ENCODE measurements around the gene DAPK2.
"Not testable (repeated sequence)": the region's sequence is repeated elsewhere in the genome, so short reads cannot be mapped to it uniquely, and the experiment has no call there.

Gene DAPK2

DNA sequence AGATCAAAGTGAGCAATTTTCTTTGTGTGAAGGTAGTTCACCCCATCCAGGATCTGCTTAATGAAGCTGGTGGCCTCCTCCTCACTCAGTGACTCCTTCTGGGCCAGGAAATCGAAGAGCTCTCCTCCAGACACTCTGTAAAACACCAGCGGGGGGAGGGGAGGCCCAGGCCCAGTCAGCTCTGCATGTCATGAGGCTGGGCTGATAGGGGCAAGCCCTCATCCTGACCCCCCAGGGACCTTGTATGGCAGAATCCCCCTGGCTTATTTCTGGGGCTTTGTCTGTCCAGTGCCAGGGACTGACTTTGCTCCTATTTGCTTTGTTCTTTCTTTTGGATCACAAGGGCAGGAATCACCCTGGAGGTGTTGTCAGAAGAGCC is 74.9 kb downstream of the DAPK2 start:
- peak; percentile 72 for DNase-seq

DNA sequence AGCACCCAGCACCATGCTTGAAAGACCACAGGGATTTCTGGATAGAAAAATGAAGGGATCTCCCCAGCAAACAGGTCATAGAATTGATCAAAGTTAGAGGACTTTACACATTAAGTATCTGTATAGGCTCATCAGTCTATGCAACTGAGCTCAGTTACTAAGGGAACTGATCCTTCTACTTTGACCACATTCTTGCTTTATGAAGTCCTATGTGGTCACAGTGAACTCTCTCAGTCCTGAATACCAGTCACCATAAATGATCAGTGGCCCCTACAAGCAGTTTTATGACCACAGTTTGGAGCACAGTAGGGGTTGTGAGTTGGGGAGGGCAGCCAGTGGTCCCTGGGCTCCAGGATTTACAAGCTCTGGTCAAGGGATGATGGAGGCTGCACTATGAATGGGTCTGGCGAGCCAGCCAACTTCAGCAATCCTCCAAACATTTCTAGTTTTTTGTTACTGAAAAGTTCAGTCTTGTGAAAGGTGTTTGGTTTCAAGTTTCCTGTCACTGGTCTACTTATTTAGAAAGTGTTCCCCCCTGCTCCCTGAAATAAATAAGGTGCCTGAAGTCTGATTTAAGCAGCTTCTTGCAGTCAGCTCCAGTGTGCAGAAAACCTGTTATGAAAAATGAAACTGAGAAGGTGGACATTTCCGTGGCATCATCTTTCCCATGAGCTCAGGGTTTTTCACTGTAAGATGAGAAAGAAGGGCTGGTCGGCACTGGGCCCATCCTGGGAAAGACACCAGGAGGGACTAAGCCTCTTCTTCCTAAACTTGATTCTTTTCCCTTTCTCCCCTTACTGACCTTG is 75.5 kb downstream of the DAPK2 start:
- peak; percentile 52 for DNase-seq

DNA sequence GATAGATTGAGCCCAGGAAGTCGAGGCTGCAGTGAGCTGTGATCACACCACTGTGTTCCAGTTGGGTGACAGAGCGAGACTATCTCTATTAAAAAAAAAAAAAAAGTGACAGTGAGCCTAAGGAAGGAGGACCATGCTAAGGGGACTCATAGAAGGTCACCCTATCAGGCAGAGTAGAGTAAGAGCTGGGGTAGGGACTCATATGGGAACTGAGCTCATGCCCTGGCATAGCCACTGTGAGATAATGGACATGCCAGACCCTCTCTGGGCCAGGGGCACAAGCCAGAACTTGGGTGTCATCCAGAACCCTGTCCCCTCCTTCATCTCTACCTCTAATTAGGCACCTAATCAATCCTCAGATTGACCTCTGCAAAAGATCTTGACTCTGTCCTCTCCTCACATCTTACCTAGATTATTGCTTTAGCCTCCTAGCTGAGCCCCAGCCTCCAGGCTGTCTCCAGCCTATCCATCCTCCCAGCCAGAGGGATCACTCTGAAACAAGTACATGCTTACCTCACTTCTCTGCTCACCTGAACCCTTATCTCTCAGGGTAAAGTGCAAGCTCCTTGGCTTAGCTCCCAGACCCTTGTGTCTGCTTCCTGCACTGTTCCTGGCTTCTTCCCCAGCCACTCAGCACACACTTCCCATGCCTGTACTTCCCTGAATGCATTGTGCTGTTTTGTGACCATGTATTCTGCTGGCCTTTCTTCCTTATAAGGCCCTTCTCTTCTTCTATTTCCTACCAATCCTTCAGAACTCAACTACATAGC is 76.4 kb downstream of the DAPK2 start:
- DNase-seq: no peak

DNA sequence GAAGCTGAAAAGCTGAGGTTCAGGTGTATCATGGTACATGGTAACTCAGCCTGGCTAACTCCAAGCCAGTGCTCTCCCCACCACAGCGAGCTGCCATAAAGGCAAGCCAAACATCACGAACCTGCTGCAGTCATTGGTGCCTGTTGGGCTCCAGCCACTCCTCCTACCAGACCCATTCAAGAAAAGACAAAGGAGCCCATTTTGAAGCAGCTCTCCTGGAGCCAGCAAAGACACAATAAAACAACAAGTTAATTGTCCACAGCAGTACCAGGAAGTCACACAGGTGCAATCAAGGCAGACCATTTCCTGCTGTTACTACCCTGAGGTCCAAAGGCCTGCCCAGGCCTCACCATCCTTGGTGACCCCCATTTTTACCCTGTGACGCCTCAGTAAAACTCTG is 77.6 kb downstream of the DAPK2 start:
- no peak for DNase-seq

GRCh38 chr15:63968122-63968524 is 78.2 kb downstream of the DAPK2 start:
- DNase-seq: no peak

DNA sequence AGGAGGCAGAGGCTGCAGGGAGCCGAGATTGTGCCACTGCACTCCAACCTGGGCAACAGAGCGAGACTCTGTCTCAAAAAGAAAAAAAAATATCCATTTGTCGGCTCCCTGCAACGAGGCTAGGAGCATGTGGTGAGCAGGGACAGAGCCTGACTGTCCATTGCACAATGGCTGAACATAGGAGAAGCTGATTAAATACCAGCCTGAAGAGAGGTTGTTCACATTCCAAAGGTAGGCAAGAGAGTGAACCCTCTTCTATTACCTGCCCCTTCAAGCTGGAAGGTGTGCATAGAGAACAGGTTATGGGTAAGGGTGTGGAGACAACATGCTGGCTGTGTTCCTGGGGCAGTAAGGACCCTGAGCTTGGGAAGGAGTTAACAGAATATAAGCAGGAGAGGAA is 78.7 kb downstream of the DAPK2 start:
- no peak for DNase-seq

DNA sequence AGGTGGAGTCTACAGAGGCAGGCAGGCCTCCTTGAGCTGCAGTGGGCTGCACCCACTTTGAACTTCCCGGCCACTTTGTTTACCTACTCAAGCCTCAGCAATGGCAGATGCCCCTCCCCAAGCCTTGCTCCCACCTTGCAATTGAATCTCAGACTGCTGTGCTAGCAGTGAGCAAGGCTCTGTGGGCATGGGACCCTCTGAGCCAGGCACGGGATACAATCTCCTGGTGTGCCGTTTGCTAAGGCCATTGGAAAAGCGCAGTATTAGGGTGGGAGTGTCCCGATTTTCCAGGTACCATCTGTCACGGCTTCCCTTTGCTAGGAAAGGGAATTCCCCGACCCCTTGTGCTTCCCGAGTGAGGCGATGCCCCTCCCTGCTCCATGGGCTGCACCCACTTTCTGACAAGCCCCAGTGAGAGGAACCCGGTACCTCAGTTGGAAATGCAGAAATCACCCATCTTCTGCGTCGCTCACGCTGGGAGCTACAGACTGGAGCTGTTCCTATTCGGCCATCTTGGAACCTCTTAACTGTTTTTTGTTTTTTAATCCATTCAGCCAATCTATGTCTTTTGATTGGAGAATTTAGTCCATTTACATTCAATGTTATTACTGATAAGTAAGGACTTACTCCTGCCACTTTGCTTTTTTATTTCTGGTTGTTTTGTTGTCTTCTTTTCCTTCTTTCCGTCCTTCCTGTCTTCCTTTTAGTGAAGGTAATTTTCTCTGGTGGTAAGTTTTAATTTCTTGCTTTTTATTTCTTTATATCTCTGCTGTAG is 83.2 kb downstream of the DAPK2 start:
- DNase-seq: not testable (repeated sequence)

DNA sequence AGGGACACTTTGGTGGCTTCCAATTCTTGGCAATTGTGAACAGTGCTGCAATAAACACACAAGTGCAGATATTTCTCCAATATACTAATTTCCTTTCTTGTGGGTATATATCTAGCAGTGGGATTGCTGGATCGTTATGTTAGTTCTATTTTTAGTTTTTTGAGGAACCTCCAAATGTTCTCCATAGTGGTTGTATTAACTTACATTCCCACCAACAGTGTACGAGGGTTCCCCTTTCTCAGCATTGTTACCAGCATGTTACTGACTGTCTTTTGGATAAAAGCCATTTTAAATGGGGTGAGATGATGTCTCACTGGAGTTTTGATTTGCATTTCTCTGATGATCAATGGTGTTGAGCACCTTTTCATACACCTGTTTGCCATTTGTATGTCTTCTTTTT is 92.8 kb downstream of the DAPK2 start:
- no peak for DNase-seq

GRCh38 chr15:63950911-63951481 is 95.3 kb downstream of the DAPK2 start:
- no peak for DNase-seq

DNA sequence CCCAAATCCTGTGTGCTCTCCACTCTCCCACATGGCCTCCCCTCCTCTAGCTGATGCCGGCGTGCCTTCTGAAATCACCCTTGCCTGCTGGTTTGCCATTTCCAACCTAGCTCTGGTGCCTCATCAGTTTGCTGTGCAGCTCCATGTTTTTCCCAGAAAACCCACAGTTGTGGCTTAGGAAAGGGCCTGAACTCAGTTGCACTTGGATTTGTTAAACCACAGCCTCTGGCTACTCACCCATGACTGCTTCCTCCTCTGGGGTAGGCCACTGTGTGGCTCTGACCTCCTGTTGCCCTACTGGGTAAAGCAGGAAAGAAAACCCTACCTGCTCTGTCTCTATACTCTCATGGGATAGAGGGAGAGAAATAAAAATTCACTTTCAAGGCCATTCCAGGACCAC is 97.3 kb downstream of the DAPK2 start:
- DNase-seq: no peak

- DNase-seq: no peak
Measured at GRCh38 chr15:63948436-63948835, 97.8 kb downstream of the DAPK2 start.

- DNase-seq: no peak
Measured at GRCh38 chr15:63947228-63947627, 99.1 kb downstream of the DAPK2 start.

DNA sequence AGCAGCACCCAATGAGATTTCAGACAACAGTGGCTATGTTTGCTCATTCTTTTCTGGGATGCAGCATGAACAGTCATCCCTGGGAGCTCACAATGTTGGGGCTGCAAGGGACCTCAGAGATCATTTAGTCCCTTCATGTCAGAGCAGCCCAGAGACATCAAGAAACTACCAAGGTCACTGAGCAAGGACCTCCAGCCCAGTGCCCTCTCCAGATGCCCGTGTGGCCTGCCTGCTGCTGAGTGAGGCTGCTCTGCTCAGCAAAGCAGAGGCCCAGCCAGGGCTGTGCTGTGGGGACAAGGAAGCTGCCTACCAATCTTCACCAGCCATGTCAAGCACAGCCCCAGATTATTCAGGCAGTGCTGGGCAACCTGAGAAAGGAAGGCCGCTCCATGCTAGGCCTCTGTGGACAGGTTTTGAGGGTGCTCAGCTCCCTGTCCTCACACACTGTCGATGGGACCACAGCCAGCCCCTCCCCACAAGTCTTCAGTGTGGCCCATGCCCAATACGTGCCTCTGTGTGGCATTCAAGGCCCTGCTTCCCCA is 99.7 kb downstream of the DAPK2 start:
- peak; percentile 14 for DNase-seq

DNA sequence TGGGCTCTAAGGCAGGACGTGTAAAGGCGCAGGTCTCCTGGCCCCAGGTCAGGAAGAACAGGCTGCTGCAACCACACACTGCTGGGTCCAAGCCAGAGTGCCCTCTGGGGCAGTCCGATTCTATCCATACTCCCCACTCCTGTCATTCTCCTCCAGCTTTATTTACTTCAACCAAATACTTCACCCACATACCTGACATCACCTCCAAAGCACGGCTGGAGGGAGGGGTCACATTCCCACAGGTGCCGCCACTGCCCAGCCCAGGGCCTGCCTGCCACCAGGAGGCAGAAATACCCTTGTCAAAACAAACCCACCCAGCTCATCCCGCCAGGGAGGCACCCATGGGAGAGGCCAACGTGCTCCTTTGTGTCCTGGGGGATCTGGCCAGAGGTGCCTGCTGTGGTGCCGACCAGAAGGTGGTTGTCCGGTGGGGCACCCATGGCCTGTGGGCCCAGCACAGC is 100.4 kb downstream of the DAPK2 start:
- DNase-seq: peak; percentile 20

DNA sequence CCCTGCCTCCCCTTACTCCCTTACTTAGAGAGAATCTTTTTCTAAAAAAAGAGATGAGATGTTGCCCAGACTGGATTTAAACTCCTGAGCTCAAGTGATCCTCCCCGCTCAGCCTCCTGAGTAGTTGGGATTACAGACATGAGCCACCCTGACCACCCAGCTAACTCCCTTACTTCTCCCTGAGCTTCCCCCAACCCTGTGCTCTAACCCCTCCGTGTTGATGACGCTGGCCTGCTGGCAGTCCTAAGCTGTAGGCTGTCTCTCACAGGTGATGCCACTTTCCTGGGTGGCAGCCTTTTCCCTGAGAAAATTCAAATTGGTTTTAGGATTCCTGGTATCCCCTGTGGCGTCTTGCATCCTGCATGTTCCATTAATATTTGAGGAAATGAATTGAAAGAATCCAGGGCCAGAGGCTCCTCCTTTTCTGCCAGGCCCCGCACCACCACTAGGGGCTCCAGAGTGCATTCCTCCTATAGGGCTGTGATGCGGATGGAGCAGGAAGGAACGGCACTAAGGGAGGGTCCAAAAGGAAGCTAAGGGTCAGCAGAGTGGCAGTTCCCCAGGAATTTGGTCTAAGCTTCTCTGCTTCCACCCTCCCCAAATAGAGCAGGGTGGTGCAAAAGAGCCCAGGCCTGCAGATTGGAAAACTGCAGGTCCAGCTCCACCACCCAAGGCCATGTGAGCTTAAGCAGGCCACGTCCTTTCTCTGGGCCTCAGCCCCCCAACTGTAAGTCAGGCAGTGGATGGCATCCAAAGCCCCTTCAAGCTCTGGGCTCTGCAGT is 101.1 kb downstream of the DAPK2 start:
- peak; percentile 83 for DNase-seq

GRCh38 chr15:63944681-63944955 is 101.7 kb downstream of the DAPK2 start:
- DNase-seq: peak; percentile 21

GRCh38 chr15:63943829-63944680 is 102.2 kb downstream of the DAPK2 start:
- DNase-seq: peak; percentile 13

DNA sequence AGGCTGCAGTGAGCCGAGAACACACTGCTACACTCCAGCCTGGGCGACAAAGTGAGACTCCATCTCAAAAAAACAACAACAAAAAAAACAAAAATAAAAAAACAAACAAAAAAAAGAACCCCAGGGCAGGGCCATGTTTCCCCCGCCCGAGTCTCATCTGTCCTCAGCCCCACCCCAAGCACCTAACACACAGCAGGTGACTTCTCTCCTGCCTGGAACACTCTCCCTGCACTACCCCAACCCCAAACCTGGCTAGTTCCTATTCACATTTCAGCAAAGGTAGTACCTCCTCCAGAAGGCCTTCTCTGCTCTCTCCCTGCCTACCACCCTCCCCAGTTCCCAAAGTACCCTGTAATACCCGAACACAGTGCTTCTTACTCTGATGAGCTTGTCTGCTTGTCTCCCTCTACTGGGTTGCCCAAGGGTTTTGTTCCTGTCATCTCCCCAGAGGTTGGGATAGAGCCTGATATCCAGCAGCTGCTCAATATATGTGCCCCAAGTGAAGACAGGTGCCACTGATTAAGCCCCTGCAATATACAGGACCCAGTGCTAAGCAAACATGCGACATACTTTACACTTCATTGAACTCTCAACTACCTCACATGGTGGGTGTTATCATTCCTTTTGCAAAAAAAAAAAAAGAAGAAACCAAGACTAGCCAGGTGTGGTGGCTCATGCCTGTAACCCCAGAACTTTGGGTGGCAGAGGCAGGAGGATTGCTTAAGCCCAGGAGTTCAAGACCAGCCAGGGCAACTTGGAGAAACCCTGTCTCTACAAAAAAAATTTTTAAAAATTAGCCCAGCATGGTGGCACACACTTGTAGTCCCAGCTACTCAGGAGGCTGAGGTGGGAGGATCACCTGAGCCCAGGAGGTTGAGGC is 103.6 kb downstream of the DAPK2 start:
- peak; percentile 16 for DNase-seq

GRCh38 chr15:63941698-63942465 is 104.4 kb downstream of the DAPK2 start:
- peak; percentile 19 for DNase-seq
